ENCODE results near the gene SKOR2. TPM values are rescaled to one million over a fixed set of nuclear protein-coding genes. Genes with fewer than 3 reads are reported as not detected.
A peak's percentile ranks its signal among the peaks of the same experiment; 100 is the strongest.

SKOR2 gene
- total RNA-seq, 1 experiment from 2014 or later: not detected

GRCh38 chr18:47174545-47175116, 76.8 kb downstream of the SKOR2 start:
- CTCF ChIA-PET: no interaction called here
- Histone ChIP-seq H3K4me1 (ENCODE audit: control insufficient read depth in 1 of 2, insufficient read depth in 2 of 2, low read length in 2 of 2) (peaks cover 6 to 10% of the 10 kb centered on the region in 2 experiments; a peak in 3 of 4 replicates), H2AFZ (ENCODE audit: low read depth, low read length, poor library complexity, severe bottlenecking) (no peak overlapping the region), H3K4me3 (replicated peaks in 1 of 2; ENCODE audit: low read depth in 1 of 2, low read length in 2 of 2) (peak overlapping the region; percentile 91 to 94), H3K36me3 (ENCODE audit: control insufficient read depth in 1 of 2, insufficient read depth in 2 of 2, low read length in 2 of 2) (no peaks in the 10 kb centered on the region), H3K9me2 (ENCODE audit: insufficient read depth) (no peaks in the 10 kb centered on the region), H3K9ac (ENCODE audit: low read length) (peak overlapping the region; percentile 94), H3K79me2 (ENCODE audit: insufficient read depth, low read length) (peaks cover 64% of the 10 kb centered on the region), H3K4me2 (ENCODE audit: low read length) (peak overlapping the region; percentile 86), H4K20me1 (ENCODE audit: insufficient read depth) (no peaks in the 10 kb centered on the region), H3K27ac (ENCODE audit: low read depth, low read length) (no peak overlapping the region), H3K27me3 (ENCODE audit: insufficient read depth, low read length) (no peaks in the 10 kb centered on the region), H3K9me3 (ENCODE audit: control insufficient read depth in 1 of 2, insufficient read depth in 1 of 2, low read depth in 1 of 2, low read length in 2 of 2) (no peaks in the 10 kb centered on the region)
- no peak for TF ChIP-seq JUND (IDR thresholded peaks at IDR 0.05)
- no peak for TF ChIP-seq ZFX (IDR thresholded peaks at IDR 0.05)
- TF ChIP-seq REST (IDR thresholded peaks at IDR 0.05; ENCODE audit: low read depth): no peak
- no peak for TF ChIP-seq RAD21 (IDR thresholded peaks at IDR 0.05; ENCODE audit: low read depth)
- TF ChIP-seq POLR2AphosphoS5 (IDR thresholded peaks at IDR 0.05; ENCODE audit: low read depth, low read length): no peak
- TF ChIP-seq EGR1 (IDR thresholded peaks at IDR 0.05; ENCODE audit: low read depth): no peak
- TF ChIP-seq, protein P1, sequence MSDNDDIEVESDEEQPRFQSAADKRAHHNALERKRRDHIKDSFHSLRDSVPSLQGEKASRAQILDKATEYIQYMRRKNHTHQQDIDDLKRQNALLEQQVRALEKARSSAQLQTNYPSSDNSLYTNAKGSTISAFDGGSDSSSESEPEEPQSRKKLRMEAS (IDR thresholded peaks at IDR 0.05): no peak
- TF ChIP-seq SIN3A (IDR thresholded peaks at IDR 0.05; ENCODE audit: low read depth): no peak
- no peak for TF ChIP-seq YY1 (IDR thresholded peaks at IDR 0.05; ENCODE audit: extremely low read depth, insufficient replicate concordance, low read depth, low read length)
- TF ChIP-seq CBX3 (IDR thresholded peaks at IDR 0.05; ENCODE audit: low read depth): no peak
- no peak for TF ChIP-seq SP1 (IDR thresholded peaks at IDR 0.05; ENCODE audit: low read depth)
- no peak for TF ChIP-seq ELF1 (IDR thresholded peaks at IDR 0.05; ENCODE audit: borderline replicate concordance, low read depth)
- no peak for TF ChIP-seq FOSL1 (IDR thresholded peaks at IDR 0.05; ENCODE audit: low read depth)
- no peak for TF ChIP-seq CEBPB (IDR thresholded peaks at IDR 0.05; ENCODE audit: low read depth)
- no peak for TF ChIP-seq TCF7L2 (IDR thresholded peaks at IDR 0.05; ENCODE audit: borderline replicate concordance, extremely low read depth, insufficient read depth, insufficient read length)
- no peak for TF ChIP-seq SRF (IDR thresholded peaks at IDR 0.05; ENCODE audit: low read depth)
- TF ChIP-seq EZH2phosphoT487 (IDR thresholded peaks at IDR 0.05; ENCODE audit: borderline replicate concordance): no peak
- no peak for TF ChIP-seq EZH2 (IDR thresholded peaks at IDR 0.05)
- BruUV-seq (replicated peaks): no TSS peak
- intact Hi-C loops (cut with micrococcal nuclease): no loop called here
- ATAC-seq: no peak
- DNase-seq (ENCODE audit: low read depth, low spot score): no peak
- POLR2A ChIA-PET: no interaction called here
- RAD21 ChIA-PET (ENCODE audit: low non-redundant PET in 1 of 2, low total read pairs in 2 of 2, uncharacterized antibody in 2 of 2, unreplicated experiment in 2 of 2): no interaction called here

Measured in HCT116 (cell line).